DOHH2 (cell line): Measurements from ENCODE around the gene PIK3R2.

Experiments used
- EZH2phosphoT487 ChIP-seq: fragments of 200-600 bp; sonication (generic); IDR thresholded peaks from 2 replicates; pipeline ENCODE4 v1.6.1; 2017; ENCODE audit warnings: borderline replicate concordance, mild to moderate bottlenecking, antibody characterized with exemption, low read length, moderate library complexity, mixed read lengths
- TF ChIP-seq, protein P1 (sequence below): fragments of 200-600 bp; sonication (generic); IDR thresholded peaks from one replicate; pipeline ENCODE4 v1.5.1; 2014; ENCODE audit warnings: antibody characterized with exemption, mild to moderate bottlenecking, low read depth, low read length; ENCODE audit not compliant: poor library complexity, severe bottlenecking

DNA sequence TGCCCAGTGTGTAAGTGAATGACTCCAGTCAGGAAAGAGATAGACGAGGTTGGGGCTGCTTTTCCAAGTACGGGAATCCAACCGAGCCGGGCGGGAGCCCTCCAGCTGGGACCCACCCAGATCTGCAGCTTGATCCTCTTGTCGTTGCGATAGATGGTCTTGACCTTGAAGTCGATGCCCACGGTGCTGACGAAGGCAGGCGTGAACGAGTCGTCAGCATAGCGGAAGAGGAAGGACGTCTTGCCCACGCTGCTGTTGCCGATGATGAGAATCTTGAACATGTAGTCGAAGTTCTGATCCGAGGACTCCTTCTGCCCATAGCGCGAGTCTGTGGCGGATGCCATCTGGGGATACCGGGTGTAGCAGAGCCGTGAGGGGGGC lies 49.4 kb downstream of the PIK3R2 start:
- TF ChIP-seq, protein P1, sequence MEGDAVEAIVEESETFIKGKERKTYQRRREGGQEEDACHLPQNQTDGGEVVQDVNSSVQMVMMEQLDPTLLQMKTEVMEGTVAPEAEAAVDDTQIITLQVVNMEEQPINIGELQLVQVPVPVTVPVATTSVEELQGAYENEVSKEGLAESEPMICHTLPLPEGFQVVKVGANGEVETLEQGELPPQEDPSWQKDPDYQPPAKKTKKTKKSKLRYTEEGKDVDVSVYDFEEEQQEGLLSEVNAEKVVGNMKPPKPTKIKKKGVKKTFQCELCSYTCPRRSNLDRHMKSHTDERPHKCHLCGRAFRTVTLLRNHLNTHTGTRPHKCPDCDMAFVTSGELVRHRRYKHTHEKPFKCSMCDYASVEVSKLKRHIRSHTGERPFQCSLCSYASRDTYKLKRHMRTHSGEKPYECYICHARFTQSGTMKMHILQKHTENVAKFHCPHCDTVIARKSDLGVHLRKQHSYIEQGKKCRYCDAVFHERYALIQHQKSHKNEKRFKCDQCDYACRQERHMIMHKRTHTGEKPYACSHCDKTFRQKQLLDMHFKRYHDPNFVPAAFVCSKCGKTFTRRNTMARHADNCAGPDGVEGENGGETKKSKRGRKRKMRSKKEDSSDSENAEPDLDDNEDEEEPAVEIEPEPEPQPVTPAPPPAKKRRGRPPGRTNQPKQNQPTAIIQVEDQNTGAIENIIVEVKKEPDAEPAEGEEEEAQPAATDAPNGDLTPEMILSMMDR = no peak
- TF ChIP-seq EZH2phosphoT487 = no peak
